ENCODE data around the gene ZFHX2. TPM values are rescaled to one million over a fixed set of nuclear protein-coding genes. Genes with fewer than 3 reads are reported as not detected.

Gene ZFHX2
- polyA plus RNA-seq, 1 donor from 2014 or later: 0.72 TPM

DNA sequence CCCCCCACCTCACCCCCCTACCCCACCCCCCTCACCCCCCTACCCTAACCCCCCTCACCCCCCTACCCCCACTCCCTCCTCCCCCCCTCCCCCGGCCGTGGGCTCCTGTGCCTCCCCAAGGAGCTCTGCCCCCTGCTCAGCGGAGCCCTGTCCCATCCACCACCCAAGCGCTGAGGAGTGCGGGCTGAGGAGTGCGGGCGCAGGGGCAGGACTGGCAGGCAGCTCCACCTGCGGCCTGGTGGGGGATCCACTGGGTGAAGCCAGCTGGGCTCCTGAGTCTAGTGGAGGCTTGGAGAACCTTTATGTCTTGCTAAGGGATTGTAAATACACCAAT is 29.4 kb upstream of the ZFHX2 start:
- Histone ChIP-seq H4K20me1 (ENCODE audit: insufficient read depth) (no peaks in the 10 kb centered on the region), H3K9ac (ENCODE audit: low read length) (no peak overlapping the region), H3K9me2 (ENCODE audit: insufficient read depth, low read length) (no peaks in the 10 kb centered on the region), H3K27me3 (ENCODE audit: insufficient read depth, low read depth, low read length) (no peaks in the 10 kb centered on the region), H2AFZ (ENCODE audit: low read depth, low read length) (no peak overlapping the region), H3K27ac (ENCODE audit: low read length) (no peak overlapping the region), H3K79me2 (replicated peaks; ENCODE audit: insufficient read depth, low read length) (peaks cover 23% of the 10 kb centered on the region), H3K4me2 (ENCODE audit: low read length) (no peak overlapping the region), H3K4me3 (ENCODE audit: low read length) (no peak overlapping the region), H3K36me3 (ENCODE audit: insufficient read depth, low read length) (no peaks in the 10 kb centered on the region), H3K9me3 (ENCODE audit: low read length) (no peaks in the 10 kb centered on the region), H3F3A (ENCODE audit: insufficient read depth, low read length, poor library complexity, severe bottlenecking) (no peaks in the 10 kb centered on the region)
- no peak for TF ChIP-seq RAD21 (conservative IDR thresholded peaks at IDR 0.05)
- TF ChIP-seq, protein P1, sequence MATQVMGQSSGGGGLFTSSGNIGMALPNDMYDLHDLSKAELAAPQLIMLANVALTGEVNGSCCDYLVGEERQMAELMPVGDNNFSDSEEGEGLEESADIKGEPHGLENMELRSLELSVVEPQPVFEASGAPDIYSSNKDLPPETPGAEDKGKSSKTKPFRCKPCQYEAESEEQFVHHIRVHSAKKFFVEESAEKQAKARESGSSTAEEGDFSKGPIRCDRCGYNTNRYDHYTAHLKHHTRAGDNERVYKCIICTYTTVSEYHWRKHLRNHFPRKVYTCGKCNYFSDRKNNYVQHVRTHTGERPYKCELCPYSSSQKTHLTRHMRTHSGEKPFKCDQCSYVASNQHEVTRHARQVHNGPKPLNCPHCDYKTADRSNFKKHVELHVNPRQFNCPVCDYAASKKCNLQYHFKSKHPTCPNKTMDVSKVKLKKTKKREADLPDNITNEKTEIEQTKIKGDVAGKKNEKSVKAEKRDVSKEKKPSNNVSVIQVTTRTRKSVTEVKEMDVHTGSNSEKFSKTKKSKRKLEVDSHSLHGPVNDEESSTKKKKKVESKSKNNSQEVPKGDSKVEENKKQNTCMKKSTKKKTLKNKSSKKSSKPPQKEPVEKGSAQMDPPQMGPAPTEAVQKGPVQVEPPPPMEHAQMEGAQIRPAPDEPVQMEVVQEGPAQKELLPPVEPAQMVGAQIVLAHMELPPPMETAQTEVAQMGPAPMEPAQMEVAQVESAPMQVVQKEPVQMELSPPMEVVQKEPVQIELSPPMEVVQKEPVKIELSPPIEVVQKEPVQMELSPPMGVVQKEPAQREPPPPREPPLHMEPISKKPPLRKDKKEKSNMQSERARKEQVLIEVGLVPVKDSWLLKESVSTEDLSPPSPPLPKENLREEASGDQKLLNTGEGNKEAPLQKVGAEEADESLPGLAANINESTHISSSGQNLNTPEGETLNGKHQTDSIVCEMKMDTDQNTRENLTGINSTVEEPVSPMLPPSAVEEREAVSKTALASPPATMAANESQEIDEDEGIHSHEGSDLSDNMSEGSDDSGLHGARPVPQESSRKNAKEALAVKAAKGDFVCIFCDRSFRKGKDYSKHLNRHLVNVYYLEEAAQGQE (IDR thresholded peaks at IDR 0.05; ENCODE audit: borderline replicate concordance): no peak
- no peak for TF ChIP-seq EP300 (conservative IDR thresholded peaks at IDR 0.05; ENCODE audit: poor library complexity, severe bottlenecking)
- TF ChIP-seq POLR2AphosphoS5 (IDR thresholded peaks at IDR 0.05): no peak
- no peak for TF ChIP-seq TAF1 (IDR thresholded peaks at IDR 0.05; ENCODE audit: low read depth)
- TF ChIP-seq SMC3 (conservative IDR thresholded peaks at IDR 0.05; ENCODE audit: poor library complexity): no peak
- TF ChIP-seq EZH2 (IDR thresholded peaks at IDR 0.05; ENCODE audit: borderline replicate concordance, insufficient read depth, low read length, poor library complexity, severe bottlenecking): no peak
- TF ChIP-seq MXI1 (conservative IDR thresholded peaks at IDR 0.05; ENCODE audit: poor library complexity, severe bottlenecking): no peak
- no peak for TF ChIP-seq CTCF (IDR thresholded peaks at IDR 0.05; ENCODE audit: poor library complexity, severe bottlenecking)

DNA sequence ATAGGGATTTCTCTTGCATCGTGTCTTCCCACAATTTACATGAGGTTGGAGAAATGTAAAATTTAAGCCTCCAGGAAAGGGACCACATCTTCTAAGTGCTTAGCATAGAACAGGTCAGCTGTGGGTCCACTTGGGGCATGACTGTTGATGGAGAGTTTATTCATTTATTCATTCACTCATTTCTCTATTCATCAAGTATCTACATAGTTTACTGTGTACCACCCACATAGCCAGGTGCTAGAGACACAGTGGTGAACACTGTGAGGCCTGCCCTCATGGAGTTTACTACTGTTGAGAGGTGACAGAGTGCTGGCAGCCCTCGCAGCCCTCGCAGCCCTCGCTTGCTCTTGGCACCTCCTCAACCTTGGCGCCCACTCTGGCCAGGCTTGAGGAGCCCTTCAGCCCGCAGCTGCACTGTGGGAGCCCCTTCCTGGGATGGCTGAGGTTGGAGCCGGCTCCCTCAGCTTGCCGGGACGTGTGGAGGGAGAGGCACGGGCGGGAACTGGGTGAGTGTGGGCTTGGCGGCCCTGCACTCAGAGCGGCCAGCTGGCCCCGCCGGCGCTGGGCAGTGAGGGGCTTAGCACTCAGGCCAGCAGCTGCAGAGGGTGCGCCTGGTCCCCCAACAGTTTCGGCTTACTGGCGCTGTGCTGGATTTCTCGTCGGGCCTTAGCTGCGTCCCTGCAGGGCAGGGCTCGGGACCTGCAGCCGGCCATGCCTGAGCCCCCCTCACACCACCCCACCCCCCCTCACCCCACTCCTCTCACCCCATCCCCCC is 28.8 kb upstream of the ZFHX2 start:
- Histone ChIP-seq H3K9ac (ENCODE audit: low read length) (no peak overlapping the region), H4K20me1 (ENCODE audit: insufficient read depth) (peaks cover 4% of the 10 kb centered on the region), H3F3A (ENCODE audit: insufficient read depth, low read length, poor library complexity, severe bottlenecking) (no peaks in the 10 kb centered on the region), H3K9me2 (ENCODE audit: insufficient read depth, low read length) (no peaks in the 10 kb centered on the region), H2AFZ (ENCODE audit: low read depth, low read length) (no peak overlapping the region), H3K79me2 (replicated peaks; ENCODE audit: insufficient read depth, low read length) (peaks cover 26% of the 10 kb centered on the region), H3K4me2 (ENCODE audit: low read length) (no peak overlapping the region), H3K9me3 (ENCODE audit: low read length) (no peaks in the 10 kb centered on the region), H3K4me3 (ENCODE audit: low read length) (no peak overlapping the region), H3K27me3 (ENCODE audit: insufficient read depth, low read depth, low read length) (no peaks in the 10 kb centered on the region), H3K27ac (ENCODE audit: low read length) (peak overlapping the region; percentile 97), H3K36me3 (ENCODE audit: insufficient read depth, low read length) (no peaks in the 10 kb centered on the region)
- TF ChIP-seq TAF1 (IDR thresholded peaks at IDR 0.05; ENCODE audit: low read depth) (no peak), RAD21 (conservative IDR thresholded peaks at IDR 0.05) (no peak), MXI1 (conservative IDR thresholded peaks at IDR 0.05; ENCODE audit: poor library complexity, severe bottlenecking) (no peak), EP300 (conservative IDR thresholded peaks at IDR 0.05; ENCODE audit: poor library complexity, severe bottlenecking) (no peak), EZH2 (IDR thresholded peaks at IDR 0.05; ENCODE audit: borderline replicate concordance, insufficient read depth, low read length, poor library complexity, severe bottlenecking) (no peak), POLR2AphosphoS5 (IDR thresholded peaks at IDR 0.05) (no peak), SMC3 (conservative IDR thresholded peaks at IDR 0.05; ENCODE audit: poor library complexity) (no peak)
- TF ChIP-seq, protein P1 (IDR thresholded peaks at IDR 0.05; ENCODE audit: borderline replicate concordance): no peak
